ENCODE results near the gene FCHO1.

Gene FCHO1

GRCh38 chr19:17831419-17831888, 80.2 kb downstream of the FCHO1 start:
- no peak for TF ChIP-seq GATA3 (IDR thresholded peaks at IDR 0.05; ENCODE audit: low read depth, low read length)
- no peak for TF ChIP-seq GATA2 (IDR thresholded peaks at IDR 0.05; ENCODE audit: low read depth, low read length)

GRCh38 chr19:17832443-17833208, 81.3 kb downstream of the FCHO1 start:
- TF ChIP-seq GATA2 (IDR thresholded peaks at IDR 0.05; ENCODE audit: low read depth, low read length) (no peak), GATA3 (IDR thresholded peaks at IDR 0.05; ENCODE audit: low read depth, low read length) (no peak)

- TF ChIP-seq GATA2 (IDR thresholded peaks at IDR 0.05; ENCODE audit: low read depth, low read length) (no peak), GATA3 (IDR thresholded peaks at IDR 0.05; ENCODE audit: low read depth, low read length) (no peak)
Measured at GRCh38 chr19:17834350-17835181, 83.3 kb downstream of the FCHO1 start.

- no peak for TF ChIP-seq GATA2 (IDR thresholded peaks at IDR 0.05; ENCODE audit: low read depth, low read length)
- TF ChIP-seq GATA3 (IDR thresholded peaks at IDR 0.05; ENCODE audit: low read depth, low read length) = no peak
Measured at GRCh38 chr19:17835182-17836006, 84.1 kb downstream of the FCHO1 start.

GRCh38 chr19:17836530-17836929, 85.3 kb downstream of the FCHO1 start:
- TF ChIP-seq GATA2 (IDR thresholded peaks at IDR 0.05; ENCODE audit: low read depth, low read length) (no peak), GATA3 (IDR thresholded peaks at IDR 0.05; ENCODE audit: low read depth, low read length) (no peak)

GRCh38 chr19:17837972-17838371, 86.7 kb downstream of the FCHO1 start:
- TF ChIP-seq GATA3 (IDR thresholded peaks at IDR 0.05; ENCODE audit: low read depth, low read length) = no peak
- TF ChIP-seq GATA2 (IDR thresholded peaks at IDR 0.05; ENCODE audit: low read depth, low read length) = no peak

Data from SH-SY5Y (cell line).